GM18498 (cell line): Measurements from ENCODE around the gene ATG4A.

ENCODE experiments used
- ATAC-seq: cut with Tn5 transposase; IDR thresholded peaks from one replicate; pipeline ENCODE4 v1.9.1; 2021; ENCODE audit warnings: mild to moderate bottlenecking, moderate library complexity; ENCODE audit not compliant: unreplicated experiment

The ATG4A gene

GRCh38 chrX:108091264-108091877 is at the start of gene ATG4A, which contains the start of gene PSMD10:
TSS of gene ATG4A (plus strand) at chrX:108091778. CDS start at chrX:108091827, 49 bp downstream.
TSS of gene PSMD10 (minus strand) at chrX:108091542. CDS start at chrX:108091520, 22 bp downstream.
- ATAC-seq = peak; percentile 96

- ATAC-seq = no peak
Measured at GRCh38 chrX:108044554-108045256, 46.9 kb upstream of the ATG4A start, which contains the start of gene VSIG1. TSS of gene VSIG1 (plus strand) at chrX:108045065. CDS start at chrX:108045131, 66 bp downstream.

- ATAC-seq = no peak
Measured at GRCh38 chrX:108049649-108050048, 41.9 kb upstream of the ATG4A start.

GRCh38 chrX:108053218-108053617 is 38.4 kb upstream of the ATG4A start:
- no peak for ATAC-seq

GRCh38 chrX:108055546-108055945 is 36.0 kb upstream of the ATG4A start:
- no peak for ATAC-seq

- ATAC-seq = no peak
Measured at GRCh38 chrX:108059801-108060200, 31.8 kb upstream of the ATG4A start.

GRCh38 chrX:108064001-108064400 is 27.6 kb upstream of the ATG4A start:
- no peak for ATAC-seq

- ATAC-seq = peak; percentile 62
Measured at GRCh38 chrX:108064613-108065012, 27.0 kb upstream of the ATG4A start.

GRCh38 chrX:108068121-108068520 is 23.5 kb upstream of the ATG4A start:
- ATAC-seq = no peak

GRCh38 chrX:108070891-108071290 is 20.7 kb upstream of the ATG4A start:
- no peak for ATAC-seq

GRCh38 chrX:108071578-108071977 is 20.0 kb upstream of the ATG4A start:
- ATAC-seq = no peak

- no peak for ATAC-seq
Measured at GRCh38 chrX:108072746-108073145, 18.8 kb upstream of the ATG4A start.

GRCh38 chrX:108081110-108081509 is 10.5 kb upstream of the ATG4A start:
- ATAC-seq = no peak

- no peak for ATAC-seq
Measured at GRCh38 chrX:108087792-108088191, 3.8 kb upstream of the ATG4A start.

- ATAC-seq = no peak
Measured at GRCh38 chrX:108088511-108088910, 3.1 kb upstream of the ATG4A start.

GRCh38 chrX:108090491-108091263 is 901 bp upstream of the ATG4A start:
- ATAC-seq = peak; percentile 0

GRCh38 chrX:108091878-108092291 is 307 bp downstream of the ATG4A start:
- ATAC-seq = peak; percentile 50

- ATAC-seq = no peak
Measured at GRCh38 chrX:108097380-108097779, 5.8 kb downstream of the ATG4A start.

GRCh38 chrX:108105473-108105872 is 13.9 kb downstream of the ATG4A start:
- no peak for ATAC-seq

GRCh38 chrX:108114541-108114940 is 23.0 kb downstream of the ATG4A start:
- ATAC-seq = no peak

- ATAC-seq = no peak
Measured at GRCh38 chrX:108117988-108118387, 26.4 kb downstream of the ATG4A start.

- ATAC-seq = no peak
Measured at GRCh38 chrX:108121291-108121690, 29.7 kb downstream of the ATG4A start.
